Suppressor macrophage treated with lipopolysaccharide for 1 hour (primary cell): ENCODE results near the gene OBI1.

Source experiments
- DNase-seq, 3 donors: peaks; one replicate each; pipeline ENCODE4 v3.0.0-alpha.2; 2020 to 2022

The OBI1 gene, protein sequence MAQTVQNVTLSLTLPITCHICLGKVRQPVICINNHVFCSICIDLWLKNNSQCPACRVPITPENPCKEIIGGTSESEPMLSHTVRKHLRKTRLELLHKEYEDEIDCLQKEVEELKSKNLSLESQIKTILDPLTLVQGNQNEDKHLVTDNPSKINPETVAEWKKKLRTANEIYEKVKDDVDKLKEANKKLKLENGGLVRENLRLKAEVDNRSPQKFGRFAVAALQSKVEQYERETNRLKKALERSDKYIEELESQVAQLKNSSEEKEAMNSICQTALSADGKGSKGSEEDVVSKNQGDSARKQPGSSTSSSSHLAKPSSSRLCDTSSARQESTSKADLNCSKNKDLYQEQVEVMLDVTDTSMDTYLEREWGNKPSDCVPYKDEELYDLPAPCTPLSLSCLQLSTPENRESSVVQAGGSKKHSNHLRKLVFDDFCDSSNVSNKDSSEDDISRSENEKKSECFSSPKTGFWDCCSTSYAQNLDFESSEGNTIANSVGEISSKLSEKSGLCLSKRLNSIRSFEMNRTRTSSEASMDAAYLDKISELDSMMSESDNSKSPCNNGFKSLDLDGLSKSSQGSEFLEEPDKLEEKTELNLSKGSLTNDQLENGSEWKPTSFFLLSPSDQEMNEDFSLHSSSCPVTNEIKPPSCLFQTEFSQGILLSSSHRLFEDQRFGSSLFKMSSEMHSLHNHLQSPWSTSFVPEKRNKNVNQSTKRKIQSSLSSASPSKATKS

DNA sequence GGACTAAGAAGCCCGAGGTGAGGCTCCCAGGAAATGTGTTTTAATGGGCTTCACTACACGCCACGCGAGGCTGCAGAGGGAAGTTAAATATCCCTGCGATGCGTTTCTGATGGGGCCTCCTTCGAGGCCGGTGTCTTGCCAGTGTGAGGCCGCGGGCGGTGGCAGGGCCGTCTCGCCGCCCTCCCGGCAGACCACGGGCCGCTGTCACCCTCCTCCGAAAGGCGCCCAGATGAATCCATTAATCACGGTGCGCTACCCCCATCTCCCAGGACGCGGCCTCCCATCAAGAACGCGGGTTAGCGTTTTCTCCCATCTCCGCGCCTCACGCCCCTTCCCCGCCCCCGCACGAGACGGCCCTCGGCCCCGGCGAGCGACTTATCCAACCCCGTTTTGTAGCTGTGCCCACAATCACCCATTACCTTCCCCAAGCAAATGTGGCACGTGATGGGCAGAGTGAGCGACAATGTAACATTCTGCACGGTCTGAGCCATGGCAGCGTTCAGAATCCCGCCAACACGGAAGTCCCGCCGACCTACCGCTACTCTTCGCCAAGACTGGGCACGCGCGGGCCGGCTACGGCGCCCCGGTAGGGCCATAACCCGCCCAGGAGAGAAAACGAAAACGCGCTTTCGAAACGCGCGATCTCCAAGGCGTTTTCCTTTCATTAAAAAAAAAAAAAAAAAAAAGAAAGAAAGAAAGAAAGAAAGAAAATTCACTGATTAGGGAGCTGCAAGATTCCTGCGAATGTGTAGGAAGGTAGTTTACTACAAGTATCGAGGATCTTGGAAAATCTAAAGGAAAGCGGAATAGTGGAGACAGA lies at the start of gene OBI1:
TSS of gene OBI1 (minus strand) at position 526 of the 820 bp plus-strand sequence. CDS start at position 491, 35 bp downstream.
- DNase-seq, result peak; percentile 89 to 95 (median 94)

DNA sequence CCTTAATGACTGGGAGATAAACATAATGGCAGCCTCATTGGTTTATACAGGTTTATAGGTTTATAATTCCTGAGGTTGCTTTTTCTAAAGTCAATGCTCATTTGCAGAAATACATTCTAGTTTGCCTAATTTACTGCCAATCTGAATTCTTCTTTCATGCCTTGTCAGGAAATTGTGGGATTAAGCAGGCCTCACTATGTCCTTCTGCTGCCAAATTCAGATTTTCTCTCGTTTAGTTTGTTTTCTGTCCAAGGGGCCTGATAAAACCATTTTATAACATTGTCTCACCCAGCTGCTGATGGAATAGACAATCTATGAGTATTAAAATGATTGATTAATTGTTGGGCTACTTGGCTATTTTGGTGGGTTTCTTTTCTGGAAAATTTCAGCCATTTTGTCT lies 42.4 kb upstream of the OBI1 start:
- DNase-seq, result no peak

DNA sequence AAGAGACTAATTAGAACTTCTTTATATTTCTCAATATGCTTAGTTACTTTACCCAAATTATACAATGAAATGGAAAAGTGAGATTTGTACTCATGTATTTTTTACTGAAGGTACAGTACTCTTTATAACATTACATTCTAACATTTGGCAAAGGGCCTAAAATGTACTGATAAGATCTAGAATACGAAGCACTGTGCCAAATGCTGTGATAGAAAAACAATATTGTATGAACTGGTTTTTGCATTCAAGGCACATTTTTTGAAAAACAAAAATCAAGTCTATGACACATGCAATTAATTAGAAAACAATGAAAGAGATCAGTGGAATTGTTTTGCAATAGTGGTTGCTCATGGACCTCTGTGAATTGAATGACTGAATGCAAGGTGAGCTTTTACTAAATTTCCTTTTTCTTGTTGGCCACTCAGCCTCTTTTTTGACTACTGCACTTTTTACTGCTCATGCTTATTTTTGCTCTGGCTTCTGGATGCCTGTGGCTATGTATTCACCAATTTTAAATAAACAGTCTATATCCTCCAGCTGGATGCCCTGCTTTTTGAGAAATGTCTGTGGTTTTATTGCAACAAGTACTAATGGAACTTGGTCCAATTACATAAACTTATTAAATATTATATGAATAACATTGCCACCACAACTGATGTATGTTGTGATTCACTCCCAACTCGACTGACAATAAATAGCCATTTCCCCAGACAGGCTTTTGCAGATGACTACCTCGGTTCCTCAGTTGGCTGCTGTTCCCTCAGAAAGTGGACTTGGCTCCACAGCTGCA lies 41.4 kb upstream of the OBI1 start:
- no peak for DNase-seq

DNA sequence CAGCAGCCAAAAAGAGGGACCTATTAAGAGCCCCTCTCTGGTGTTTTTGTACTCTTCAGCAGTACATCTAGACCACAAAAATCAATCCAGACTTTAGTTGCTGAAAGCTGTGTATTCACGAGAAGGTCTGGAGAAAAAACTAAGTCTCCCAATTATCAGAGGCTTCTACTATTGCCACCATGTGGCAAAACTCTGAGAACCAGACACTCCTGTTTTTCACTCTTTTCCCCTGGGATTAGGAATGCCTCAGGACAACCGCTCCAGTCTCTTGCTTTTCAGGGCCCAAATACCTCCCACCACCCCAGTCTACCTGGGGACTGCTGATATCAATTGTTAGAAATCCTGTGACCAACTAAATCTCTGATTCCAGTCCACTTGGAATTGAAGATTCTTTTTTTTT lies 30.1 kb upstream of the OBI1 start:
- DNase-seq, result no peak

DNA sequence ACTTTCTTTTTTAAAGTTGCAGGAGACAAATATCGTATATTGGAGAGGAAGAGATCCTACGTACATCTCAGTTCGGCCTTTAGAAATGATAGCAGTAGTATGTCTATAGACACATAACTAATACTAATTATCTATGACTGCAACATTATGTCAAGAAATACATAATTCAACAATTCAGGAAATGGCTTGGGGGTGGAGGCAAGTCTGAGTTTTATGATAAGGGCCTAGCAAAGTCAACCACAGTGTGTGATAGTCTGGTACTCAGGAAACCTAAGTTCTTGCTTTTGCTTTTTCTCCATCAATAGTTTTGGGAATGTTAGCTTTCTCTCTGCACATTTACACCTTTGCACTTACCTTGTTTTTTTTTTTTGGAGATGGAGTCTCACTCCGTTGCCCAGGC lies 27.5 kb upstream of the OBI1 start:
- DNase-seq, result no peak

DNA sequence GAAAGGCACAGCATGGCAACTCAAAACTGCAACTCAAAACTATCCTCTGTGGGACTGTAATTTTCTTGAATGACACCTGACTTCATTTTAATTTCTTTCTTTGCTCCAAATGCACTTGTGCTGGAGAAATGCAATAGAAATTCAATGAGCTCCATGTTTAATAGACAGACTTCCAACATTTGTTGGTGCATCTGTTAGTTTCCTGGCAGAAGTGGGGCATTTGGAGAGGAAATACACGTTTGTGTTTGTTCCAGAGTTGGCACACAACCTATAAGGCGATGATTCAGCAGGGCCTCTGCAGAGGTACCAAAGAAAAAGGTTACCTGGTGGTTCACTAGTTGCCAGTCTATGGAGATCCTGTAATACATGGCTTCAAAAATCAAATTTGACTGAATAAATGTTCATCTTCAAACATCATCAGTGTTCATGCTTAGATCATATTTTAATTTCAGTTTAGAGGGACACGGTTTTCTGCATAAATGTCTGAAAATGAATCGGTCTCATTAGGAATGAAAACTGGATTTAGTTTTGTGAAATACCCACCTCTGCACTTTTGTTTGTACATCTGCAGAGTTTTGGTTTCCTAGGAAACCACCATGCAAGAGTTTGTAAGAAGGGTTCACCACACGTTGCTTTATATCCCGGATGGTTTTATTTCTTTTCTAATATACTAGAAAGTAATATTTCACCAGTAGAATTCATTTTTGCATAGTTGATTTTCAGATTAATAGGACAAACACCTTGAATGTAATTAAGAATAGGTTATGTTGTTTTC lies 21.8 kb upstream of the OBI1 start:
- no peak for DNase-seq

DNA sequence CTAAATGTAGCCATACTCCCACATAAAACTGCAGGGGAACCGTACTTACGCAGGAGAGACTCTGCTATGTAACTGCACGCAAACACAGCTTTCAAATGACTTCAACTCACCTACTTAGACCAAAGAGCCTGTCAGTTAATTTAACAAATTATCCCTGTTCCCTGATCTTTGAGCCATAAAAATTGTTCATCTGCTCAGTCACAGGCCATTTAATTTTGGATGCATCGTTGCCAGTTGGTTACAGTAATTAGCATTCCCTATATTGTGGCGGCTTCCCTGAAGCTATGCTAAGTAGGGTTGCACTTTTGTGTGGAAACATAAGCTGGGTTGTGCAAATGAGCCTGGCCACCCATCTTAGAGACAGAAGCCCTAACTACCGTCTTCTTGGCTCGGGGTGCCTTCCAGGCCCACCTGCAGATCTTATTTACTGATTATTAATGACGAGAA lies 21.2 kb upstream of the OBI1 start:
- DNase-seq, result no peak

DNA sequence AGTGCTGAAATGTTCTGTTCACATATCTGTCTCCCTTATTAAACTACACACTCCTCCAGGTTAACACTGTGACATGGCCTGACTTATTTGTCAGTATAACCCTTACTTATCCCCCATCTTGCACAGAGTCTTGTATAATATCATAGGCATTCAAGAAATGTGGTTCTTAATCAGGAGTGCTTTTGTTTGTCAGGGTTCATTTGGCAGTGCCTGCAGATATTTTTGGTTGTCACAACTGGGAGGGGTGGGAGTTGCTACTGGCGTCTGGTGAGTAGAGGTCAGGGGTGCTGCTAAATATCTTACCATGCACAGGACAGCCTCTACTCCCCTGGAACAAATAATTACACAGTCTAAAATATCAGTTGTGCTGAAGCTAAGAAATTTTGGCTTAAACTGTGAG lies 20.4 kb upstream of the OBI1 start:
- no peak for DNase-seq

DNA sequence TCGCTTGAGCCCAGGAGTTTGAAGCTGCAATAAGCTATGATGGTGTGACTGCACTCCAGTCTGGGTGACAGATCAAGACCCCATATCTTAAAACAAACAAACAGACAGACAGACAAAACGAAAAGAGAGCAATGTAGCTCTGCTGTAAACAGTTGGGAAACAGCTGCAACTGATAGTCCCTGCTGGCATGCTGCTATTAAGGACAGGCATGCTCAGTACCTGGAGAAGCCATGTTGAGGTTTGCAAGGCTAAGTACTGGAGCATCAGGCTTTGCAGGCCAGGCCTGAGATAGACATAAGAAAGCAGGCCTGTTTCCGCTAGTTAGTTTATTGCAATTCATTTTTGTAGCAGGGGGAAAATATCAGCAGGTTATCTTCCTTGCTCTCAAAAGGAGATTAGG lies 16.2 kb upstream of the OBI1 start:
- DNase-seq, result no peak

DNA sequence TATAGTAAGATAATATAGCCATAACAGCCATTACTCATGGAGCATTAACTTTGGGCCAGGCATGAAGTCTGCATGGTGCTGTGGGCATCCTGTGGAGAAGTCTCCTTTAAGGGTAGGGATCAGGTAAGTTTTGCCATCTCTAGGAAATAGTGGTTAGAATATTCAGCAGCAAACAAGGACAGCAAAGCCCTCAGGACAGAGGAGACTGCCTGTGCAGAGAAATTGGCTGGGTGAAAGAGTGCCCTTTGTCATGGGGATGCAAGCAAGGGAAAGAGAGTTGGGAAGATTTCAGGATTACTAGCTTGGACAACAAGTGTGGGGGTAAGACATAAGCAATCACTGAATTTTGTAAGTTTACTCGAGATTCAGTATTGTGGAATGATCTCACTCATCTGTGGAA lies 15.7 kb upstream of the OBI1 start:
- DNase-seq, result no peak

DNA sequence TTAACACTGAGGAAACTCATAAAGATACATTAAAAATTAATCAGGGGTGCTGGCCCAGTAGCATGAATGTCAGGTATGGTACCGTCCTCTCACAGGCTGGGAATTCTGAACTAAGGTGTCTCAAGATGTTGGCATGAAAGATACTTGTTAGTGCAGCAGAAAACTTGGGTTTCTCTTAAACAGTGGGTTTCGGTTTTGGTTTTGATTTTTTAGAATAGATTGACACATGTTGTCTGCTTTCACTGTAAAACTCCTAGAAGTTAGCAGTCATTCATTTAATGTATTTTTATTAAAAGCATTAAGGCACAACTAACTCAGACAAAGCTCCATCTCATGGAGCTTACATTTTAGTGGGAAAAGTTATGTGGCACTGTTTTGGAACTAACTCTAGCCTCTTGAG lies 3.5 kb upstream of the OBI1 start:
- DNase-seq, result no peak

DNA sequence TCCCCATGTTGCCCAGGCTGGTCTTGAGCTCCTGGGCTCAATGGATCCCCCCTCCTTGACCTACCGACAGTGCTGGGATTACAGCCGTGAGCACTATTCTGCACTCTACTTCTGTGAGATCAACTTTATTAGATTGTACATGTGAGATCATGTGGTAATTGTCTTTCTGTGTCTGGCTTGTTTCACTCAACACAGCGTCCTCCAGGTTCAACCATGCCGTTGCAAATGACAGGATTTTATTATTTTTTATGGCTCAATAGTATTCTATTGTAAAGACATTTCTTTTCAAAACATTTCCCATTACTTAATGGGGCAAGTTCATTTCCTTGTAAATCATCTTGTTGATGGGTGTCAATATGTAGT lies 1.5 kb upstream of the OBI1 start:
- DNase-seq, result no peak

DNA sequence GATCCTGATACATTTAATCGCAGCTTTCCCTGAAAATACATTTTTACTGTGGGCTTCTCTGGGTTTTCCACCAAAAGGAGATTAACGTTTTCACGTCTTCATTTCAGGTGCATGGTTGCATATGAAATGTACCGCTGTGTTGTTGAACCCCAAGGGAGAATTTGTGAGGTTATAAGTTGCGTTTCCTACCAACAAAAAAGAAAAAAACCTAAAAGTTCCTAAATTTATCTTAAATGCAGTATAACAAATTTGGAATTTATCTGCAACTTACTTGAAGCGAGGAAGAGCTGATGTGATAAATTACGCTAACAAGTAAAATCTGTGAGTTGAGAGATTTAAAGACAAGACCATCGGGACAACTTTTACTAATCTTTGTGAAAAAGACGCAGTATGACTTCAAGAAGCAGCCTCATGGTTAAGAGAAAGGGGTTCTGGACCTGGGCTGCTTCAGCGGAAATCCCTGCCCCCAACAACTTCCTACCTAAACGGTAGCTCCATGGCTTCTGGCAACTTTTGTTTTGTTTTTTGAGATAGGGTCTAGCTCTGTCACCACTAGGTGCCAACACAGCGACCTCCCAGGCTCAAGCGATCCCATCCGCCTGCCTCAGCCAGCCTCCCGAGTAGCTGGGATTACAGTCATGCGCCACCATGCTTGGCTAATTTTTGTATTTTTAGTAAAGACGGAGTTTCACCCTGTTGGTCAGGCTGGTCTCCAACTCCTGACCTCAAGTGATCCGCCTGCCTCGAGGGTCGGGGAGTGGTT lies 958 bp upstream of the OBI1 start:
- DNase-seq, result peak in 2 of 3 donors; percentile 6 to 9

DNA sequence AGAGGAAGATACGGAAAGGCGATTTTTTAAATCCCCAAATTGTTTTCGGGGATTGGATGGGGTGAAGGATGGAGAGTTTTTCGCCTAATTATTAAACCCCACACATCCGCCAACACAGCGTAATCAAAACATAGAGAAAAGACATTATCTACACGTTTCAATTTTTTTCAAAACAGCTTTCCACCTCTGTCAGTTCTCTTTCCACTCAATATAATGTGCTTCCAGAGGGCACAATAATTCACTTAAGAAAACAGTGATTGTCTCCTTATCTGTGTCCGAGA lies 435 bp upstream of the OBI1 start:
- no peak for DNase-seq

DNA sequence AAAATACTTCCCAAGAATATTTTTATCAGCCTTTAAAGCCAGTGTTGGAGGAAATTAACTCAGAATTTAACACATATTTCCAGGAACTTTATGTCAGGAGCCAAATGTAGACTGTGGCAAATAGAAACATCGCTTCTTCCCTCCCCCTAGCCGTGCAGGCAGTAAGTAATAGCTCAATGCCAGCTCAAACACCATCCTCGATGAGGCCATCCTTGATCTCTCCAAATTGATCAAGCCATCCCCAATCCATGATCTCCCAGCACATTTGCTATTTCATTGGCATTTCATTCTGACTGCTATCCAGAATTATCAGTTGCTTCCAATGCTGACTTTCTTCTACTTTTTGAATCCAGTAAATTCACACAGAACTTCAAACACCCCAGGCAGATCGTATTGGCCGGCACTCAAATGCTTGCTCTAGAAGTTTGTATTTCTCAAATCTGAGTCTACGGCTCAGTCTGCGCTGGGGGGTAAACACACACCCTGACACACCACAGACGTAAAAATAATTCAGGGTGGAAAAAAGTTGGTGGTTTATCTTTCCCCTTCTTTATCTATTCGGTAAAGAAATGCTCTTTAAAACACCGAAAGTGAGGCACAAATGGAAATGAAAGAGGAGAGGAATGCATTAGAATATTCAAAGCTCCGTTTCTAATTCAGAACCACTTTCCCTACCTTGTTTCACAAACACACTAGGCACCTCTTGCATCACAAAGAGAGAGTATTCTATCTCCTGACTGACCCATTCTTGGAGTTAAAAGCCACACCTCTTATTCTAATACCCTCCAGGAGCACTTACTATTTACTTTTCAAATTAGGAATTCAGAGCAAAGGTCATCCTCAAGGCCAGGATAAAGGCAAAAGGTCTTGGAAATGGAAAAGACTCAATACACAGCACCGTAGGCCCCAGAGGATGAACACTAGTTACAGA lies 991 bp downstream of the OBI1 start:
- DNase-seq, result peak in 2 of 3 donors; percentile 17 to 27

DNA sequence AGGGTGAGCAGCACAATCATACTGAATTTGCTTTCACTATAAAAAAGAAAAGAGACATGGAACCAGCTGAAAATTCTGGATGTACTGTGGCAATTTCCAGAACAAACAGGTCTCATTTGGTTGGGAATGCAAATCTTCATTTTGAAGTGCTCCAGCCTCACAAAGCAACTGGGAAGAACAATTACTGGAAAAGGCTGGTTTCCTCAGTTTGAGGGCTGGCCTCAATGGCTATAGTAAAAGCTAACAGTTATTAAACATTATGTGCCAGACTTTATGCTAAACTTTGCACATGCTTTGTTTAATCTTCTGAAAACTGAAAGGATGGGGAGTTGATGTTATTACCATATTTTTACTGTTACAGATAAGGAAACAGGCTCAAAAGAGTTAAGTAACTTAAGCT lies 3.0 kb downstream of the OBI1 start:
- DNase-seq, result no peak

DNA sequence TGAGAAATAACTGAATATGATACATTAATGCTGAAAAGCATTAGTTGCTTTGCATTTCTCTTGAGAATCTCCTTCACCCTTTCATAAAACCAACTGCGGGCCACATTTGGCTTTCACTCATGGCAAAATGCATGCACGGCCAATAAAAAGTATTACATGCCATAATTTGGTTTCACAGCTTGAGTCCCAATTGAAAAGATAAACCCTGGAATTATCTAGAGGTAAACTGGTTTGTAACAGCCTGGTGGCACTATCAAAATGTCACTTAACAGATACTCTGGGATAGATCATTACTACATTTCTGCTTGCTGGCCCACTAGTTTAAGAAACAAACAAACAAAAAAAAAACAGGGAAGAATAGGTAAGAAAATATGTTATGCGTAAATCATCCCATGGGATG lies 3.9 kb downstream of the OBI1 start:
- DNase-seq, result no peak

DNA sequence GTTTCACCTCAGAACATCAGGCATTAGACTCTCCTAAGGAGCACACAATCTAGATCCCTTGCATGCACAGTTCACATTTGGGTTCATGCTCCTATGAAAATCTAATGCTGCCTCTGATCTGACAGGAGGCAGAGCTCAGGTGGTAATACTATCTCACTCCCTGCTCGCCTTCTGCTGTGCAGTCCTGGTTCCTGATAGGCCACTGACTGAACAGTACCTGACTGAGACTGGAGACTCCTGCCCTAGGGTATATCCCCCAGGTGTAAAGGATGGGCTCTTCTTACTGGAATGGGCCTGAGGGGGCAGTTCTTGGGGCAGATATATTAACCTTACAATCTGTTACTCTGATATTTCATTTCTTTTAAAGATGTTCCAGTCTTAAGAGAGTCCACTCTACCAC lies 6.3 kb downstream of the OBI1 start:
- no peak for DNase-seq

DNA sequence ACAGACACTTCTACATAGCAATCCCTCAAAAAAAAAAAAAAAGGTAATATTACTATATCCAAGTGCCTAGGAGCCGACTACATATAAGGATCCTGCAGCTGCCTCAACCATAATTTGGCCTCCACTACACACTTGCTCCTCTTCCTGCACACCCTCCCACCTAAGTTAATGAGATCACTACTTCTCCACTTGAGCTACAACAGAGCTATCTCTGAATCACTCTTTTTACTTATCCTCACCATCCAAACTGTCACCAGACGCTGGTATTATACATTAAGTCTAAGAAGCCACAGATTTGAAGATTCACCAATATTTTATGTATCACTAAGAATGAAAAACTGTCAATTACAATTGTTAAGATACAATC lies 8.3 kb downstream of the OBI1 start:
- DNase-seq, result peak in 1 of 3 donors; percentile 10
